HL-60/S4 treated with retinoic acid at 250 ng/mL for 4 days and 3 days (cell line): Measurements from ENCODE around the gene GPR63.

Experiments
- in situ Hi-C: fragments of 300-500 bp; cut with MboI; formaldehyde crosslinking; loops from 2 replicates; pipeline ENCODE4 v1.7.0; 2022; ENCODE audit warnings: low sequenced_read_pairs

GPR63 gene

DNA sequence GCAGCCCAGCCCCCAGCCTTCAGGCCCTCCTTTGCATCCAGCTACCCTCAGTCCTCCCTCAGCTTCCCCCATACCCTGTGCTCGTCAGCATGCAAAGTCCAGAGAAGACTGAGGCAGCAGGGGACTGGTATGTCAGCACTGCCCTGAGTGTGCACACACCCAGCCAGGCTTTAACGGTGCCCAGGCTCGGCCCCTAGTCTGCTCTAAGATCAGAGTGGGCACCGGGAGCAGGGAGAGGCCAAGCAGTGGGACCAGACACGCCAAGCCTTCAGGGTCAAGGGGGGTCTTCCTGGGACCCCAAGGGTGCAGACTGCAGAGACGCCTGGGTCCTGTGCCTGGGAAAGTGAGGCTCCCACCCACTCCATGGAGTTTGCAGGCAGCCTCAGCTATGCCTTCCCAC, 74.7 kb downstream of the GPR63 start:
- in situ Hi-C loops = no loop called here

DNA sequence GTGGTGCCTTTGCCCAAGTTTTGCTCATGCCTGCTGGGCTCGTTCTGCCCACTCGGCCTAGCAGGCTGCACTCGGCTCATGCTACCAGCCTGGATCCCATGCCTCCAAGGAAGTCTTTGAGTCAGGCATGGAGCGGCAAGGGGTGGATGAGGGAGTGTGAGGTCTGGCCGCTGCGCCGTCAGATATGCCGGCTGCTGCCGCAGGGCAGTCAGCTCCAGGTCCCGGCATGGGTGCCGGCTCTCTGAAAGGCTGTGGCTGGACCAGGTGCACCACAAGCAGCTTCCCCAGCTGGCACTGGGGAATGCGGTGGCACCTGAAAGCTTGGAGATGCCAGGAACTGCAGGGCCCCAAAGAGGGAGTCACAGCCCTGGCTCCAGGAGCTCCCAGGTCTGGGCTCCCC, 75.5 kb downstream of the GPR63 start:
- in situ Hi-C loops = no loop called here

DNA sequence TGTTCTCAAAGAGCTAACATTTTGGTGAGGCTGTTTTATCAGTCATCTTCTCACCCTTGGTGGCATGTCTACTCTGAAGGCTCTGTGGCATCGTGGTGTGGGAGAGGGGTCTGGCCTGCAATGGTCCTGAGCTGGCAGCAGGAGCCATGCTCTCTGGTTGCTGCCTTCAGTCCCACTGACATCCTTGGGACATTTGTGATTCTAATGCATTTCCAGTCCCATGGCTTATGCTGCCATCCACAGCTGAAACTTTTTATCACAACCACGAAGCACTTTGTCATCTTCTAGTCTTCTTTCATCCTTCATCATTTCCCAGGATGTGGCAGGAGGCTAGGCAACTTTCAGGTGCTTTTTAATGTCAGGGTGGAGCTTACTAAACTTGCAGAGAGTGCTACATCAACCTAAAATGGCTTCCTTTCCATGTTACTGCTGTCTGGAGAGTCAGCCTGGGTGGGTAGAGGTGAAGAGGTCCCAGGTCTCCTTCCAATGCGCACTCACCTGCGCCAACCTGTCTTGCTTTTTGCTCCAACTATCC, 77.1 kb downstream of the GPR63 start:
- in situ Hi-C loops = no loop called here

DNA sequence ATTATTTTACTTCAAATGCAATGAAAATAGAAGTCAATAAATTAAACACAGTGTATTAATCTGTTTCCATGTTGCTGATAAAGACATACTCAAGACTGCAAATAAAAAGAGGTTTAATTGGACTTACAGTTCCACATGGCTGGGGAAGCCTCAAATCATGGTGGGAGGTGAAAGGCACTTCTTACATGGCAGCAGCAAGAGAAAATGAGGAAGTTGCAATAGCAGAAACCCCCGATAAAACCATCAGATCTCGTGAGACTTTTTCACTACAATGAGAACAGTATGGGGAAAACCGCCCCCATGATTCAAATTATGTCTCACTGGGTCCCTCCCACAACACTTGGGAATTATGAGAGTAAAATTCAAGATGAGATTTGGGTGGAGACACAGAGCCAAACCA, 82.2 kb downstream of the GPR63 start:
- in situ Hi-C loops = no loop called here

DNA sequence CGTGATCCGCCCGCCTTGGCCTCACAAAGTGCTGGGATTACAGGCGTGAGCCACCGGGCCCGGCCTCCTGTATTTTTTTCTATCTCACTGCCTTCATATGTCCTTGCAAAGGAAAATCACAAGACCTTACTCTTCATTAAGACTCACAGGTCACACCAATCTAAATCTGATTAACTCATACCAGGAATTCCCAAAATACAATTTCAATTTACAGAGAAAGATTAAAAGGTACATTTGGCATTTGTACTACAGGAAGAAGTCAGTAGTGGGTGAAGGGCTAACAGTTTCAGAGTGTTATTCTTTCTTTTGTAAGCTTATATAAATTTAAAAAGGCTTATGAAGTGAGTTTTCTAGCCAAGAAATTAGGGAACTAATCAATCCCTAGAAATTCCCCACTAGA, 87.4 kb downstream of the GPR63 start:
- in situ Hi-C loops = no loop called here
